Dendritic cell treated with granulocyte-macrophage colony-stimulating factor and Interleukin-4, amounts not matched to agents 40 ng/mL and 50 ng/mL, for 4 days (primary cell): ENCODE data around the gene DYNC1LI1.

Experiments
- H3K27ac Mint-ChIP-seq: one replicate; pipeline ENCODE4 v1.8.0; 2022; ENCODE audit warnings: mild to moderate bottlenecking, mixed read lengths
- H3K27me3 Mint-ChIP-seq: one replicate; pipeline ENCODE4 v1.8.0; 2022; ENCODE audit warnings: mild to moderate bottlenecking, mixed read lengths
- H3K36me3 Mint-ChIP-seq: one replicate; pipeline ENCODE4 v1.8.0; 2022; ENCODE audit warnings: low read depth, mixed read lengths
- H3K4me1 Mint-ChIP-seq: one replicate; pipeline ENCODE4 v1.8.0; 2022; ENCODE audit warnings: low read depth, mixed read lengths
- H3K4me3 Mint-ChIP-seq: one replicate; pipeline ENCODE4 v1.8.0; 2022; ENCODE audit warnings: mild to moderate bottlenecking, moderate library complexity, mixed read lengths
- H3K9me3 Mint-ChIP-seq: one replicate; pipeline ENCODE4 v1.8.0; 2022; ENCODE audit warnings: mixed read lengths
- intact Hi-C: fragments of 100-400 bp; cut with micrococcal nuclease; formaldehyde crosslinking; loops from one replicate; pipeline ENCODE4 v1.15.0; 2022

The DYNC1LI1 gene

DNA sequence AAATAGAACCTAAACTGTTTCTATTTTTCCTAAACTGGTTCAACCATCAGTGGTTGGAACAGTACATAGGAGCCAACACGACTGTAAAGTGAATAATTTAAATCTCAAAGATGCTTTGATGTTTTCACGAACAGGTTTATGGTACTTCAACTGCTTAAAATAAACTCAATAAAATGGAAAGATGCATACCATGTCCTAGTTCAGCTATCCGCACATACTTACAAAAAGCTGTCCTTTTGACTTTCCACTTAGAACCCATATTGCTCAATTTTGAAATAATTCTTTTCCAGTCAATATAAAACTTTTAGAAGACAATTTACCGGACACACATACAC, 68.9 kb downstream of the DYNC1LI1 start:
- no peaks in the 10 kb centered on the region for H3K27me3 Mint-ChIP-seq
- H3K27ac Mint-ChIP-seq: peak overlapping the region; percentile 99
- H3K36me3 Mint-ChIP-seq: peaks cover 44% of the 10 kb centered on the region
- intact Hi-C loops: loop anchor here (5.0 kb wide), 1 partner anchor 34 kb away; no protein-coding TSS in a partner anchor
- no peaks in the 10 kb centered on the region for H3K9me3 Mint-ChIP-seq
- H3K4me3 Mint-ChIP-seq: peak overlapping the region; percentile 98
- H3K4me1 Mint-ChIP-seq: peaks cover 43% of the 10 kb centered on the region

DNA sequence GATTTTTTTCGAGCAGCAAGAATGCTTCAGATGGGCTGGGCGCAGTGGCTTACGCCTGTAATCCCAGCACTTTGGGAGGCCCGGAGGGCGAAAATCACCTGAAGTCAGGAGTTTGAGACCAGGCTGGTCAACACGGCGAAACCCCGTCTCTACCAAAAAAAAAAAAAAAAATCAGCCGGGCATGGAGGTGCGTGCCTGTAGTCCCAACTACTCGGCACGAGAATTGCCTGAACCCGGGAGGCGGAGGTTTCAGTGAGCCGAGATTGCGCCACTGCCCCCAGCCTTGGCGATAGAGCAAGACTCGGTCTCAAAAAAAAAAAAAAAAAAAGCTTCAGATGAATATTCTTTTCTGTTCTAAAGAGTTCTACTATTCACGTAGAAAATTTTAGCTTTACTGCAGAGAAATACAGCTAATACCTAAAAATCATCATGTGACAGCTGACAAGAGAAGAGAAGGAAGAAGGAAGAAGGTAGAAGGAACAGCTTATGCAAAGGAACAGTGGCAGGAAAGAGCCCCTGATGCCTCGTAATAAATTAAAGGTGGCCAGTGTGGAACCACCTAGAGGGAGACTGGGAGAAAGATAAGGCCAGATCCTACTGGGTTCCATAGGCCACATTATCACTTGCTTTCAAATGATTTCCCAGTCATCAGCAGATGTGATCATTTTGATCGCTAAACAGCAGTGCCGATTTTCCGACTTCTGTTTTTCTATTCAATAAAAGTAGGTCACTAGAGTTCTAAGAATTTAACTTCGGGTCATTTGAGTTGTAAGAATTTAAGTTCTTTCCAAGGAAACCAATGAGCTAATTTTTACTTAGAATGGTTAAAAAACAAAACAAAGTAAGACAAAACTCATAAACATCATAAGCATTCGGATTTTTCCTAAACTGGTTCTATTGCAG, 69.5 kb downstream of the DYNC1LI1 start:
- intact Hi-C loops: loop anchor here (5.0 kb wide), 1 partner anchor 34 kb away; no protein-coding TSS in a partner anchor
- peak overlapping the region; percentile 98 for H3K4me3 Mint-ChIP-seq
- H3K27me3 Mint-ChIP-seq: no peaks in the 10 kb centered on the region
- no peaks in the 10 kb centered on the region for H3K9me3 Mint-ChIP-seq
- H3K36me3 Mint-ChIP-seq: peaks cover 50% of the 10 kb centered on the region
- H3K27ac Mint-ChIP-seq: peak overlapping the region; percentile 99
- H3K4me1 Mint-ChIP-seq: peaks cover 49% of the 10 kb centered on the region

DNA sequence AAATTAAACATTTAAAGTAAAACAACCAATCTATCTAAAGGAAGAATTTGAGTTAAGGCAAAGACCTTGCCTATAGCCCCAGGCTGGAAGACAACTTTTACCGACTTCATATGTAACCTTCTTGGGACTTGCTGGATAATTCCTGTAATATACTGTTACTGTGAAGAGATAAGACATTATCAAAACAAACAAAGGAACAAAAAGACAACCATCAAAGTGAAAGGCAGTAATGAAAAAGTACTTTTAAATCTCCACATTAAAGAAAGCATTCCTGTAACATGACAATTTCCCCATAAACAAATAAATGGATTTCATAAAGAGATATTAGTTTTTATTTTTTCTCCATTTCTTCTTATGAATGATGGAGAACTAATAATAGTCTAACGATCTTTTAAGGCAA, 70.4 kb downstream of the DYNC1LI1 start:
- intact Hi-C loops: loop anchor here (5.0 kb wide), 1 partner anchor 33 kb away; no protein-coding TSS in a partner anchor
- Mint-ChIP-seq H3K27me3 (no peaks in the 10 kb centered on the region), H3K4me3 (peak overlapping the region; percentile 98), H3K9me3 (no peaks in the 10 kb centered on the region), H3K36me3 (peaks cover 58% of the 10 kb centered on the region), H3K27ac (peak overlapping the region; percentile 99), H3K4me1 (peaks cover 57% of the 10 kb centered on the region)

- Mint-ChIP-seq H3K4me1 (peaks cover 57% of the 10 kb centered on the region), H3K27ac (peak overlapping the region; percentile 99), H3K36me3 (peaks cover 58% of the 10 kb centered on the region), H3K9me3 (no peaks in the 10 kb centered on the region), H3K27me3 (no peaks in the 10 kb centered on the region), H3K4me3 (peak overlapping the region; percentile 9)
- intact Hi-C loops: no loop called here
Measured at GRCh38 chr3:32499585-32499984, 71.1 kb downstream of the DYNC1LI1 start.

DNA sequence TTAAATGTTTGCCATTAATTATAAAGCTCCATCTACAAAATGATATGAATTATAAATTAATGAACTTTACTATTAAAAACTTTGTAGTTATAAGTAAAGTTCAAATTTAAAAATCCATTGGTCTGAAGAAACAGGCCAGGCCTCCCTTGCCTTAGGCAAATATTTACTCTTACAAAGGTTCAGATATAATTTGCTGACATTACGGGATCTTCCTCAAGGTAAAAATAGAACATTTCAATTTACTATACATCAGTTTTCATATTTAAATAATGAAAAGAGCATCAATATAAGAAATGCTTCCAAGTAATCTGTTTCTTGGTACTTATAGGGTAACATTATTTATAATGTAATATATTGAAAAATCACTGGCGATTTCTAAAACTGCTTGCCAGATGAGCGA, 71.7 kb downstream of the DYNC1LI1 start:
- Mint-ChIP-seq H3K4me1 (peaks cover 55% of the 10 kb centered on the region), H3K27me3 (no peaks in the 10 kb centered on the region), H3K4me3 (no peak overlapping the region)

DNA sequence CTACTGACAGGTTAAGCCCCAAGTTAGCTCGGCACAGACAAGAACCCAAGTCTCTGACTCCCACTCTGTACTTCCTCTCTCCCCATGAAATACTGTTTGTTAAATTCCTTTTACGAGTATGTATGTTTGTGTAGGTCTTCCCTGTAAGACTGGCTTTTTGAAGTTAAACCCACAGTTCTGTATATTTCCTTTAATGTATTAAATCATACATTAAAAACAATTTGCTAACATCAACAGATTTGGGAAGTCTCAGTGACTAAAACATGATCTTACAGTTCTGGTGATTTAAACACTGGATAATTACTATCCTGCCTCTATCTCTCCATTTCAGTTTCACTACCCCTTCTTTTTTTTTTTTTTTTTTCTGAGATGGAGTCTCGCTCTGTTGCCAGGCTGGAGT, 72.4 kb downstream of the DYNC1LI1 start:
- intact Hi-C loops: no loop called here
- peak overlapping the region; percentile 67 for H3K27ac Mint-ChIP-seq
- peak overlapping the region; percentile 69 for H3K4me3 Mint-ChIP-seq
- H3K36me3 Mint-ChIP-seq: peaks cover 58% of the 10 kb centered on the region
- H3K9me3 Mint-ChIP-seq: no peaks in the 10 kb centered on the region
- H3K27me3 Mint-ChIP-seq: no peaks in the 10 kb centered on the region
- peaks cover 48% of the 10 kb centered on the region for H3K4me1 Mint-ChIP-seq

More for the DNA sequence above, 71.7 kb downstream of the DYNC1LI1 start:
- H3K9me3 Mint-ChIP-seq: no peaks in the 10 kb centered on the region
- peaks cover 58% of the 10 kb centered on the region for H3K36me3 Mint-ChIP-seq
- H3K27ac Mint-ChIP-seq: peak overlapping the region; percentile 67
- intact Hi-C loops: no loop called here

DNA sequence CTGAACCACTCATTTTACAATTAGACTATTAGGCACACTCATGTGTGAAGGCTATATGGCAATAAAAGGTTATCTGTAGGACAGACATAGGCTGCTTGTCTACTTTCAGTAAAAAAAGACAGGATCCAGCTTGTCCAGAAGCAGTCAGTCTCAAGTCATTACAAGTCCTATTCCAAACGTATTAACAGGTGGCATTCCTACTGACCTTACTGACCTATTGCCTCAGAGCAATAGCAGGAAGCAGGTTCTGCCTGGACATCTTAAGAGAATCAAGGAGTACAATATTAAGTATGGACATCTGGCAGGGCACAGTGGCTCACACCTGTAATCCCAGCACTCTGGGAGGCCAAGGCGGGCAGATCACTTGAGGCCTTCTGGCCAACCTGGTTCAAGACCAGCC, 75.0 kb downstream of the DYNC1LI1 start:
- peaks cover 37% of the 10 kb centered on the region for H3K36me3 Mint-ChIP-seq
- H3K4me3 Mint-ChIP-seq: no peak overlapping the region
- H3K9me3 Mint-ChIP-seq: no peaks in the 10 kb centered on the region
- peaks cover 37% of the 10 kb centered on the region for H3K4me1 Mint-ChIP-seq
- H3K27ac Mint-ChIP-seq: no peak overlapping the region
- H3K27me3 Mint-ChIP-seq: no peaks in the 10 kb centered on the region
- intact Hi-C loops: no loop called here

DNA sequence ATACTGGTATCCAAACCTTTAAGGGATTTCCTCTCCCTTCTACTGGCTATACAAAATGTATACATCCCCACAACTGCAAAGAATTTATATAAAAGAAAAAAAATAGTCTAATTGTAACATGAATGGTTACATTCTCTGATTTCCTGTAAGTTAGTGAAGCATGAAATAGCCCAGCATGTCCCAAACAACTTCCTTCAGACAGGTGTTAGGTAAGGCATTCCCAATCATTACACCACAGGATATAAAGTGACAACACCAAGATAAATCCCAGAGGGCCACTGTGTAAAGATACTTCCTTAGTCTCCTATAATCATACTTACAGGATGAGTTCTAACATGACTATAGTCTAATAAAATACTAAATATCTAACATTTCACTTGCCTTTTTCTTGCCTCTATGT, 75.6 kb downstream of the DYNC1LI1 start:
- H3K4me1 Mint-ChIP-seq: peaks cover 37% of the 10 kb centered on the region
- no peaks in the 10 kb centered on the region for H3K27me3 Mint-ChIP-seq
- H3K27ac Mint-ChIP-seq: no peak overlapping the region
- H3K9me3 Mint-ChIP-seq: no peaks in the 10 kb centered on the region
- H3K4me3 Mint-ChIP-seq: no peak overlapping the region
- intact Hi-C loops: no loop called here
- H3K36me3 Mint-ChIP-seq: peaks cover 37% of the 10 kb centered on the region

DNA sequence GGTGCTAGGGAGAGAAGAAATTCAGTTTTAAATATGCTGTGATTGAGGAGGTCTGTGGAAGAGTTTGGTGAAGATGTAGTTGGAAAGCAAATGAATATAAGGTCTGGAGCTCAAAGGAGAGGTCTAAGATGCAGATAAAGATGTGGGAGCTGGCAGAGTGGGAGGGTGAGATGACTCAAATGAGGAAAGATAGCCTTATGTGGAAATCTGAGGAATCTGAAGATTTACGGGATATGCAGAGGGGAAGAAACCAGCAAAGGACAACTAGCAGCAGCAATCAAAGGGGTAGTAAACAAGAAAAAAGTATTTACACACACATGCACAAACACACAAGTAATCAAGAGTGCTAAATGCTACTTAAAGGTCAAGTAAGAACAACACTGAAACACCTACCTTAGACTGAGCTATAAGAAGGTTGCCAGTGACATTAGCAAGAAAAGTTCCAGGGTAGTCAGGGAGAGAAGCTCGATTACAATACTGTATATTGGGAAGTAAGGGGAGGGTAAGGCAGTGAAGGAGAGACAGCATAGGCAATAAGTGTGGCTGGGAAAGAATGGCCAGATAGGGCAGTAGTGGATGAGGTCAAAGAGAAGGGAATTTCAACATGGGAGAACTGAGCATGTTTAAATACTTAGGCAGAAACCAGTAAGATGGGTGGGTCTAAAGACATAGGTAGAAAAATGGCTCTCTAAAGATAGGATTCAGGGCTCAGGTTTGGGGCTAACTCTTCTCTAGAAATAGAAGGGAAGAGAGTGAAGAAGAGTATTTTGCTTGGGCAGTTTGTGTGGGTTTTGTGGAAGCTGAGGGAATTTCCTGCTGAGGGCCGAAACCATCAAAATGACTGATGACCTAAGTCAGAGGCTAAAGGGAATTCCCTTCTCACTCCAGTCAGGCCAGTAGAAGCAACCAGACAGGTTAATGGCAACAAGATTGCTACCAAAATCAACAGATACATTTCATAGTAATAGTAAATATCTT, 76.9 kb downstream of the DYNC1LI1 start:
- Mint-ChIP-seq H3K4me3 (no peak overlapping the region), H3K27ac (no peak overlapping the region), H3K9me3 (no peaks in the 10 kb centered on the region), H3K4me1 (peaks cover 30% of the 10 kb centered on the region), H3K36me3 (peaks cover 36% of the 10 kb centered on the region), H3K27me3 (no peaks in the 10 kb centered on the region)
- intact Hi-C loops: no loop called here

DNA sequence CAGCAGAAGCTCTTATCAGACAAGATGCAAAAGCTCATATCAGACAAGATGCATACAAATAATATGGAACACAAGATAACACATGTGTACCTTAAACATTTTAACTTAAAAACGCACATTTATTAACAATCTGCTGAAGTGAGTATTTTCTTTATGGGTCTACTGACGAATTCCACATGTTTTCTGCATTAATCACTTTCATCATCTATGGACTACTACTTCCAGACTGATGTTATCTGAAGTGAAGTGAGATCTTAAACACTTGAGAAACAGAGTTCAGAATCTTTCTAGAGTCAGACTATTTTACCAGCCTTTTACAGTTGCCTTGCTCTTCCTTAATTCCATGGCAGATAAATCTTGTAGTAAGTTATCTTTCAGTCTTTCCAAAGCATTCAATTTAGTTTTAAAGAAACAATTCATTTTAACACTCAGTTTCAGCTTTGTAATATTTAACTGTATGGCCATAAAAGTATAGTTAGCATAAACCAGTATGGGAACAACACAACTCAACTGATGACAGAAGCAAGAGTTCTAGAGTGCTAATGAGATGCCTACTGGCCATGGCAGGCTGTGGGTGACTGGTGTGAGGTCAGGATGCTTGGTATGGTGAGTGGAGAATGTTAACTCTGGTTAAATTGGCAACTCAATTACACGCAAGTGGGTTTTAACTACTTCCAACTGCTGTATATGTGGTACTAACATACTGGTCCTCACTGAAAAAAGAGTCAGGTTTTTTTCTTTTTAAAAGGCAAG, 77.8 kb downstream of the DYNC1LI1 start:
- Mint-ChIP-seq H3K27ac (no peak overlapping the region), H3K9me3 (no peaks in the 10 kb centered on the region), H3K36me3 (peaks cover 39% of the 10 kb centered on the region), H3K4me3 (no peak overlapping the region), H3K27me3 (no peaks in the 10 kb centered on the region), H3K4me1 (peaks cover 22% of the 10 kb centered on the region)
- intact Hi-C loops: no loop called here

DNA sequence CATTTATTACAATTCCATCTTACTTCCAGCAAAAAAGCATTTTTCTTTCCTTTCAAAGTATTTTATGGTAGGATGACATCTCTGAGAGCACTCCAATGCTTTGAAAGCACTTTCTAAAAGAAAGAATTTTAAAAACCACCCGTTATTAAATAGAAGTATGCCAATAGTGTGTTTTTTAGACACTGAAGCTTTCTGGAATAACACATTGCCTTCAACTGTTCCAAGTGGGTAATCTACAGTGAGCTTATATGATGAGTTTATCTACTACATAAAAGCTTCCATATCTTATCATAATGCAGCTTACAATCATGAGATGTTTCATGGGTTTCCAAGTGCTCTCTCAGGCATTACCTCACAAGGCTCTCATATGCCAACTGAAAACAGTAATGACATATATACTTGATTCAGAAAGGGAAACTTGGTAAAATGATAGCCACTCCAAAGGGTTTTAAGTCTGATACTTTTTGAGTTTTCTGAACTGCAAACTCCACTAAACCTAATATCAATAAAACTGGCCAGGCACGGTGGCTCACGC, 82.1 kb downstream of the DYNC1LI1 start:
- Mint-ChIP-seq H3K27ac (no peak overlapping the region), H3K9me3 (no peaks in the 10 kb centered on the region), H3K4me1 (peaks cover 22% of the 10 kb centered on the region), H3K4me3 (no peak overlapping the region), H3K27me3 (no peaks in the 10 kb centered on the region), H3K36me3 (peaks cover 53% of the 10 kb centered on the region)
- intact Hi-C loops: no loop called here

- Mint-ChIP-seq H3K36me3 (peaks cover 58% of the 10 kb centered on the region), H3K9me3 (no peaks in the 10 kb centered on the region), H3K4me3 (no peak overlapping the region), H3K4me1 (peaks cover 23% of the 10 kb centered on the region), H3K27ac (no peak overlapping the region), H3K27me3 (no peaks in the 10 kb centered on the region)
- intact Hi-C loops: no loop called here
Measured at GRCh38 chr3:32487781-32488473, 82.7 kb downstream of the DYNC1LI1 start.

DNA sequence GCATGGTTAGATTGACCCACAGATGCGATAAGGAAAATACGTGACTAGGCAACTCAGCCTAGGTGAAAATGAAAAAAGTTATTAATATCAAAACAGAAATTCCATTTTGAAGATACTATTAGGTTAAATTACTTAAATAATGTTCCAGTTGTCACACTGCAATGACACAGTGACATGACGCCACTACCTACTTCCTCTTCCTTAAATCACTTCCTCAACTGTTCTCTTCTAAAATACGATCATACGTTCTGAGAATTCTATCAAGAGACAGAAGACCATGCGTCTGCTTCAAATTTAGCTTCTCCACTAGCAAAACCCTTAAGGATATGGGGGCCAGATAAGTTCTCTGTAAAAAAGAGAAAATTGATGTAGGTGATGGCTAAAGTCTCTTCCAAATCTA, 86.2 kb downstream of the DYNC1LI1 start:
- peaks cover 50% of the 10 kb centered on the region for H3K4me1 Mint-ChIP-seq
- peak overlapping the region; percentile 95 for H3K27ac Mint-ChIP-seq
- H3K4me3 Mint-ChIP-seq: peak overlapping the region; percentile 39
- H3K36me3 Mint-ChIP-seq: peaks cover 84% of the 10 kb centered on the region
- intact Hi-C loops: no loop called here
- H3K9me3 Mint-ChIP-seq: no peaks in the 10 kb centered on the region
- H3K27me3 Mint-ChIP-seq: no peaks in the 10 kb centered on the region
